ENCODE measurements around the gene TSPAN15. TPM values are rescaled to one million over a fixed set of nuclear protein-coding genes. Genes with fewer than 3 reads are reported as not detected.

The TSPAN15 gene
- total and polyA plus RNA-seq, 2 of the 4 experiments (the other 2 are of a cell fraction) = 0.48 TPM; not detected in 1

- in situ Hi-C loops (cut with MboI; ENCODE audit: low sequenced_read_pairs) = no loop called here
- no TSS peak for BruUV-seq (replicated peaks)
- H3K14ac ChIP-seq (replicated peaks; ENCODE audit: low read depth, low read length) = no peak overlapping the region
- no peaks in the 10 kb centered on the region for H3K36me3 ChIP-seq (ENCODE audit: control insufficient read depth, insufficient read depth, low read length)
- no peak overlapping the region for H3K18ac ChIP-seq (ENCODE audit: low read depth, low read length)
- no peak overlapping the region for H3K4ac ChIP-seq (ENCODE audit: low read depth, low read length)
- no peak overlapping the region for H2BK20ac ChIP-seq (ENCODE audit: low read depth, low read length)
- no peaks in the 10 kb centered on the region for H3K9me3 ChIP-seq (ENCODE audit: control insufficient read depth, insufficient read depth, low read length)
- peaks cover 9% of the 10 kb centered on the region for H3K9me1 ChIP-seq (ENCODE audit: insufficient read depth, low read length)
- no peaks in the 10 kb centered on the region for H4K20me1 ChIP-seq (ENCODE audit: insufficient read depth, low read length)
- ChIA-PET POLR2A (ENCODE audit: unreplicated experiment) (no interaction called here), CTCF (interaction anchor here (0.6 kb wide), 1 partner anchor 11 kb away, joined by 3 read pairs; no protein-coding TSS in a partner anchor)
- no CpG with 5 or more reads among the region's 1 CpG for WGBS, 2 experiments (ENCODE audit: extremely low coverage in 2 of 2, insufficient read length in 1 of 2)
- no peak overlapping the region for H4K91ac ChIP-seq (ENCODE audit: insufficient read depth, low read depth, low read length)
- H2AFZ ChIP-seq (replicated peaks; ENCODE audit: low read length, poor library complexity) = no peak overlapping the region
- H3K56ac ChIP-seq (ENCODE audit: extremely low read depth, insufficient read depth, low read length) = no peak overlapping the region
- TF ChIP-seq RFX5 (IDR thresholded peaks at IDR 0.05; ENCODE audit: low read depth, low read length) (no peak), USF2 (IDR thresholded peaks at IDR 0.05; ENCODE audit: low read depth, low read length) (no peak), SMC3 (IDR thresholded peaks at IDR 0.05; ENCODE audit: low read depth, low read length) (no peak), RAD21 (IDR thresholded peaks at IDR 0.05; ENCODE audit: low read length) (no peak), CEBPB (IDR thresholded peaks at IDR 0.05; ENCODE audit: low read depth, low read length) (no peak), MAZ (IDR thresholded peaks at IDR 0.05; ENCODE audit: borderline replicate concordance, low read depth, low read length) (no peak)
- no peak overlapping the region for H4K8ac ChIP-seq (ENCODE audit: low read depth in 2 of 2, low read length in 2 of 2)
- H3K27me3 ChIP-seq (ENCODE audit: control insufficient read depth, insufficient read depth, low read length) = peaks cover 41% of the 10 kb centered on the region
- no peak overlapping the region for H2BK15ac ChIP-seq (ENCODE audit: low read depth, low read length)
- ATAC-seq (ENCODE audit: low read depth) (no peak), DNase-seq (no peak)
- no peak overlapping the region for H3K27ac ChIP-seq (ENCODE audit: insufficient read depth, low read length)
- no peak overlapping the region for H2BK5ac ChIP-seq (ENCODE audit: low read depth, low read length, poor library complexity, severe bottlenecking)
- H3K23ac ChIP-seq (ENCODE audit: low read depth, low read length) = no peak overlapping the region
- H3K4me1 ChIP-seq (ENCODE audit: control insufficient read depth, insufficient read depth, low read length) = peaks cover 4% of the 10 kb centered on the region
- H2BK120ac ChIP-seq (ENCODE audit: low read depth, low read length) = no peak overlapping the region
- no peak overlapping the region for H4K5ac ChIP-seq (ENCODE audit: low read depth, low read length)
- H3K4me2 ChIP-seq (ENCODE audit: low read depth, low read length) = no peak overlapping the region
- dilution Hi-C loops (cut with HindIII; ENCODE audit: low sequenced_read_pairs, unreplicated experiment) = no loop called here
- H2AK9ac ChIP-seq (replicated peaks; ENCODE audit: low read depth, low read length, poor library complexity) = no peak overlapping the region
- H3K4me3 ChIP-seq (ENCODE audit: insufficient read depth, low read depth, low read length) = no peak overlapping the region
- intact Hi-C loops (cut with micrococcal nuclease) = no loop called here
- no peaks in the 10 kb centered on the region for H3K79me1 ChIP-seq (ENCODE audit: low read depth in 1 of 2, low read length in 2 of 2)
- H3K9ac ChIP-seq (ENCODE audit: low read depth, low read length) = no peak overlapping the region
- no peak overlapping the region for H2AK5ac ChIP-seq (ENCODE audit: low read depth, low read length)
These were observed 18.7 kb downstream of the TSPAN15 start for GRCh38 chr10:69469976-69470375.
